NT2/D1 (cell line): Measurements from ENCODE around the gene KLF16.

ENCODE experiments used
- DNase-seq: peaks from one replicate; pipeline ENCODE4 v3.0.0-alpha.2; 2011; ENCODE audit warnings: low read depth, low spot score
- H3K27me3 ChIP-seq: 2 replicates; pipeline ENCODE4 v1.6.0; 2011; ENCODE audit warnings: mild to moderate bottlenecking; ENCODE audit not compliant: insufficient read length, insufficient read depth
- H3K36me3 ChIP-seq: 2 replicates; pipeline ENCODE4 v1.6.1; 2011; ENCODE audit warnings: mild to moderate bottlenecking, low read length, mixed read lengths; ENCODE audit not compliant: insufficient read depth, insufficient read length
- H3K4me1 ChIP-seq: 2 replicates; pipeline ENCODE4 v1.5.1; 2011; ENCODE audit not compliant: insufficient read depth, insufficient read length
- H3K4me3 ChIP-seq: 2 replicates; pipeline ENCODE4 v1.5.1; 2011; ENCODE audit warnings: low read depth; ENCODE audit not compliant: insufficient read length
- H3K9ac ChIP-seq: 2 replicates; pipeline ENCODE4 v1.6.0; 2011; ENCODE audit warnings: low read depth; ENCODE audit not compliant: insufficient read length
- H3K9me3 ChIP-seq: 2 replicates; pipeline ENCODE4 v1.5.1; 2011; ENCODE audit warnings: mild to moderate bottlenecking, low read length; ENCODE audit not compliant: insufficient read depth
- SUZ12 ChIP-seq: IDR thresholded peaks from 2 replicates; pipeline ENCODE4 v1.6.1; 2011; ENCODE audit not compliant: insufficient read length, insufficient read depth; ENCODE audit errors: extremely low read depth
- YY1 ChIP-seq: IDR thresholded peaks from 2 replicates; pipeline ENCODE4 v1.6.1; 2011; ENCODE audit not compliant: insufficient read length, insufficient read depth
- ZNF274 ChIP-seq: IDR thresholded peaks from 2 replicates; pipeline ENCODE4 v1.6.1; 2011; ENCODE audit warnings: mild to moderate bottlenecking, low read depth, low read length

Gene KLF16

GRCh38 chr19:1807695-1808394, 55.5 kb downstream of the KLF16 start:
- TF ChIP-seq YY1 (no peak), ZNF274 (no peak), SUZ12 (no peak)
- H3K9ac ChIP-seq = no peak overlapping the region
- H3K27me3 ChIP-seq = no peaks in the 10 kb centered on the region

GRCh38 chr19:1807030-1807694, 56.2 kb downstream of the KLF16 start:
- Histone ChIP-seq H3K36me3 (peaks cover 4% of the 10 kb centered on the region), H3K9me3 (no peaks in the 10 kb centered on the region), H3K4me3 (no peak overlapping the region), H3K27me3 (no peaks in the 10 kb centered on the region), H3K9ac (no peak overlapping the region), H3K4me1 (peaks cover 21% of the 10 kb centered on the region)
- DNase-seq = no peak
- TF ChIP-seq ZNF274 (no peak), YY1 (no peak), SUZ12 (no peak)

More at GRCh38 chr19:1807695-1808394, 55.5 kb downstream of the KLF16 start:
- Histone ChIP-seq H3K4me1 (peaks cover 21% of the 10 kb centered on the region), H3K4me3 (no peak overlapping the region), H3K36me3 (peaks cover 4% of the 10 kb centered on the region), H3K9me3 (no peaks in the 10 kb centered on the region)
- DNase-seq = no peak

GRCh38 chr19:1806184-1807029, 57.0 kb downstream of the KLF16 start:
- peaks cover 17% of the 10 kb centered on the region for H3K4me1 ChIP-seq
- peaks cover 4% of the 10 kb centered on the region for H3K36me3 ChIP-seq
- DNase-seq = no peak
- H3K9ac ChIP-seq = no peak overlapping the region
- TF ChIP-seq YY1 (no peak), SUZ12 (no peak), ZNF274 (no peak)
- no peak overlapping the region for H3K4me3 ChIP-seq
- H3K9me3 ChIP-seq = no peaks in the 10 kb centered on the region
- no peaks in the 10 kb centered on the region for H3K27me3 ChIP-seq

GRCh38 chr19:1805401-1806183, 57.8 kb downstream of the KLF16 start:
- Histone ChIP-seq H3K36me3 (peaks cover 4% of the 10 kb centered on the region), H3K4me1 (peaks cover 11% of the 10 kb centered on the region), H3K27me3 (no peaks in the 10 kb centered on the region), H3K9me3 (no peaks in the 10 kb centered on the region), H3K9ac (peak overlapping the region; percentile 32), H3K4me3 (no peak overlapping the region)
- DNase-seq = no peak
- TF ChIP-seq YY1 = no peak
- TF ChIP-seq SUZ12 = no peak
- TF ChIP-seq ZNF274 = no peak

GRCh38 chr19:1804858-1805257, 58.5 kb downstream of the KLF16 start:
- no peak for TF ChIP-seq SUZ12
- TF ChIP-seq ZNF274 = no peak
- no peak for TF ChIP-seq YY1
- H3K4me3 ChIP-seq = no peak overlapping the region
- H3K4me1 ChIP-seq = peaks cover 8% of the 10 kb centered on the region
- no peak overlapping the region for H3K9ac ChIP-seq
- peaks cover 7% of the 10 kb centered on the region for H3K36me3 ChIP-seq
- no peaks in the 10 kb centered on the region for H3K27me3 ChIP-seq
- no peaks in the 10 kb centered on the region for H3K9me3 ChIP-seq
- DNase-seq = no peak
